Activated naive CD8-positive, alpha-beta T cell treated with anti-CD3 and anti-CD28 coated beads, Interleukin-2, amount 10 ng/mL, durations not matched to agents 7 days and 5 days (primary cell): ENCODE data around the gene GALNT1. TPM values are rescaled to one million over a fixed set of nuclear protein-coding genes. Genes with fewer than 3 reads are reported as not detected.

Experiments
- ATAC-seq: fragments of 150-1000 bp; cut with Tn5 transposase; one replicate; pipeline ENCODE4 v1.10.0; 2021; ENCODE audit warnings: low read depth, moderate library complexity
- POLR2A ChIA-PET: fragments of 350-600 bp; sonication (Branson Sonifier 250); formaldehyde crosslinking; loops from one replicate; lab custom pipeline; 2021; ENCODE audit warnings: antibody characterized with exemption; lab: Charles Lee
- DNase-seq: peaks from one replicate; pipeline ENCODE4 v3.0.0; 2021
- H3K27ac Mint-ChIP-seq: one replicate; pipeline ENCODE4 v1.8.0; 2022; ENCODE audit warnings: mild to moderate bottlenecking, mixed read lengths
- H3K27me3 Mint-ChIP-seq: one replicate; pipeline ENCODE4 v1.8.0; 2022; ENCODE audit warnings: mild to moderate bottlenecking, moderate library complexity, mixed read lengths
- H3K36me3 Mint-ChIP-seq: one replicate; pipeline ENCODE4 v1.8.0; 2021; ENCODE audit warnings: mild to moderate bottlenecking, mixed read lengths
- H3K4me1 Mint-ChIP-seq: one replicate; pipeline ENCODE4 v1.8.0; 2021; ENCODE audit warnings: mixed read lengths
- H3K4me3 Mint-ChIP-seq: one replicate; pipeline ENCODE4 v1.8.0; 2022; ENCODE audit warnings: mild to moderate bottlenecking, moderate library complexity, mixed read lengths
- H3K9me3 Mint-ChIP-seq: one replicate; pipeline ENCODE4 v1.8.0; 2021; ENCODE audit warnings: mixed read lengths
- total RNA-seq, 2 experiments: library from RNA; stranded (reverse); gene quantifications; one replicate each; pipeline ENCODE4 v1.2.3, GENCODE V29; 2021

Gene GALNT1
- total RNA-seq, 2 experiments from 2014 or later: 33.1 to 38.3 TPM

DNA sequence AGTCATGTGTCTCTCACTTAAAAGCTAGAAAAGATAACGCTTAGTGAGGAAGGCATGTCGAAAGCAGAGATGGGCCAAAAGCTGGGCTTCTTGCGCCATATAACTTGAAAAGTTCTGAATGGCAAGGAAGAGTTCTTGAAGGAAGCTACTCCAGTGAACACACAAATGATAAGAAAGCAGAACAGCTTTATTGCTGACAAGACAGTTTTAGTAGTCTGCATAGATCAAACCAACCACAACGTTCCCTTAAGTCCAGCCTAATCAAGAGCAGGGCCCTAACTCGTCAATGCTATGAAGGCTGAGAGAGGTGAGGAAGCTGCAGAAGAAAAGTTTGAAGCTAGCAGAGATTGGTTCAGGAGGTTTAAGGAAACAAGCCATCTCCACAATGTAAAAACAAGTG lies 55.7 kb downstream of the GALNT1 start:
- Mint-ChIP-seq H3K9me3 (peaks cover 8% of the 10 kb centered on the region), H3K27ac (no peak overlapping the region), H3K4me3 (no peak overlapping the region), H3K4me1 (no peaks in the 10 kb centered on the region), H3K27me3 (no peaks in the 10 kb centered on the region), H3K36me3 (peaks cover 11% of the 10 kb centered on the region)
- DNase-seq: no peak
- no peak for ATAC-seq
- POLR2A ChIA-PET: no interaction called here

- DNase-seq (no peak), ATAC-seq (no peak)
- no peaks in the 10 kb centered on the region for H3K27me3 Mint-ChIP-seq
- H3K27ac Mint-ChIP-seq: no peak overlapping the region
- H3K9me3 Mint-ChIP-seq: peaks cover 12% of the 10 kb centered on the region
- H3K4me3 Mint-ChIP-seq: no peak overlapping the region
- POLR2A ChIA-PET: no interaction called here
- no peaks in the 10 kb centered on the region for H3K4me1 Mint-ChIP-seq
- H3K36me3 Mint-ChIP-seq: peaks cover 14% of the 10 kb centered on the region
These were observed 57.8 kb downstream of the GALNT1 start for GRCh38 chr18:35639296-35639695.

DNA sequence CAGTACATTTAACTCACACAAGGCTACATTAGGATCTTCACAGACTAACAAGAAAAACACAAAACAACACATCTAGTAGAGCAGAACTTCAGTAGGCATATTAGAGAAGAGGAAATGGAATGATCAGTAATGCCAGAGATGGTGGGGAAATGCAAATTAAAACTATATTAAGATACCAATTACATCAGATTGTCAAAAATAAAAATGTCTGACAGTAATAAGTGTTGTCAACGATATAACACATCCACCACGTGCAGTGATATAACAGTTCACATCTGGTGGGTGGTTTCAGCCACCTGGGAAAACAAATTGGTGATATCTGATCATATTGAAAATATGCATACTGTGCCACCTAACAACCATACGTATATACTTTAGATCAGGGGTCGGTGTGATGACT lies 59.9 kb downstream of the GALNT1 start:
- no peak for ATAC-seq
- no peak for DNase-seq
- Mint-ChIP-seq H3K27me3 (no peaks in the 10 kb centered on the region), H3K4me1 (no peaks in the 10 kb centered on the region), H3K9me3 (peaks cover 9% of the 10 kb centered on the region), H3K27ac (no peak overlapping the region), H3K36me3 (peaks cover 16% of the 10 kb centered on the region), H3K4me3 (no peak overlapping the region)
- POLR2A ChIA-PET: no interaction called here

GRCh38 chr18:35641916-35642315 lies 60.4 kb downstream of the GALNT1 start:
- H3K4me3 Mint-ChIP-seq: no peak overlapping the region
- ATAC-seq: no peak
- no peak overlapping the region for H3K27ac Mint-ChIP-seq
- no peak for DNase-seq
- no peaks in the 10 kb centered on the region for H3K27me3 Mint-ChIP-seq
- POLR2A ChIA-PET: no interaction called here
- no peaks in the 10 kb centered on the region for H3K4me1 Mint-ChIP-seq
- peaks cover 17% of the 10 kb centered on the region for H3K36me3 Mint-ChIP-seq
- H3K9me3 Mint-ChIP-seq: peaks cover 7% of the 10 kb centered on the region

- Mint-ChIP-seq H3K4me1 (no peaks in the 10 kb centered on the region), H3K27me3 (no peaks in the 10 kb centered on the region), H3K36me3 (peaks cover 17% of the 10 kb centered on the region), H3K9me3 (peaks cover 6% of the 10 kb centered on the region), H3K27ac (no peak overlapping the region), H3K4me3 (no peak overlapping the region)
- POLR2A ChIA-PET: no interaction called here
- ATAC-seq (no peak), DNase-seq (no peak)
These were observed 61.3 kb downstream of the GALNT1 start for GRCh38 chr18:35642802-35643201.

- no peak for ATAC-seq
- no peak overlapping the region for H3K4me3 Mint-ChIP-seq
- H3K27me3 Mint-ChIP-seq: no peaks in the 10 kb centered on the region
- POLR2A ChIA-PET: no interaction called here
- H3K27ac Mint-ChIP-seq: no peak overlapping the region
- H3K36me3 Mint-ChIP-seq: peaks cover 17% of the 10 kb centered on the region
- no peak for DNase-seq
- H3K4me1 Mint-ChIP-seq: no peaks in the 10 kb centered on the region
- peaks cover 5% of the 10 kb centered on the region for H3K9me3 Mint-ChIP-seq
These were observed 64.9 kb downstream of the GALNT1 start for GRCh38 chr18:35646449-35646848.

DNA sequence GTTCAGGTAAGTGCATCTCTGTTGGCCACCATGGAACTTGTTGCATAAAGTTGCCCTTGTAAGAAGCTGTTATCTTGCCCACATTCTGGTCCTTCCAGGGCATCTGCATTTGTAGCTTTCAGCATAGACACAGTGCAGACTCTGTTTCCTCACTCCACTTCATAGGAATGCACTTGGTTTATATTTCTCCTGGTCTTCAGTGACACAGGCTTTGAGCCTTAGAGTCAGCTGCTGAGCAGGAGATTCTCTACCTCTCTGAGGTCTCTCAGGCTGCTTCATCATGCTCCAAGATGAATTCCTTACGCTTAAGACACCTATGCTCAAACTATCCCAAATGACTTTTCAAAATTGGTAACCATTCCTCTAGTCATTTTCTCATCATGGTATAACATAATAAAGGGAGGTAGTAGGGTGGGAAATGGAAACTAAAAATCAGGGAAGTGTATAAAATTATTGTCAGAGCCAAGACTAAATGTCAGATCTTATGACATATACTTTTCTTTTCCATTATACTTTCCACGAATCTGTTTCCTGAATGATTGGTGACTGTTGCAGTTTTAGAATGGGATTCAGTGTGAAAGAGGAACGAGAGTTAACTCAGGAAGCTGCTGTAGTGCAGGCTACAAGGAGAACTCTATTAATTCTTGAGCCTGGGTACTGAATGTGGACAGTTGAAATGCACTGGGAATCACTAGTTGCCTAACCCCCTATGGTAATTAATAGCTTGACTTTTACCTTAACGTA lies 72.0 kb downstream of the GALNT1 start:
- Mint-ChIP-seq H3K27me3 (no peaks in the 10 kb centered on the region), H3K9me3 (peaks cover 1% of the 10 kb centered on the region), H3K4me1 (no peaks in the 10 kb centered on the region), H3K27ac (no peak overlapping the region), H3K36me3 (peaks cover 4% of the 10 kb centered on the region), H3K4me3 (no peak overlapping the region)
- no peak for DNase-seq
- no peak for ATAC-seq
- POLR2A ChIA-PET: no interaction called here

GRCh38 chr18:35658112-35658511 lies 76.6 kb downstream of the GALNT1 start:
- POLR2A ChIA-PET: no interaction called here
- no peak overlapping the region for H3K4me3 Mint-ChIP-seq
- H3K36me3 Mint-ChIP-seq: peaks cover 7% of the 10 kb centered on the region
- peaks cover 2% of the 10 kb centered on the region for H3K9me3 Mint-ChIP-seq
- DNase-seq (no peak), ATAC-seq (no peak)
- no peaks in the 10 kb centered on the region for H3K27me3 Mint-ChIP-seq
- no peak overlapping the region for H3K27ac Mint-ChIP-seq
- peaks cover 6% of the 10 kb centered on the region for H3K4me1 Mint-ChIP-seq

DNA sequence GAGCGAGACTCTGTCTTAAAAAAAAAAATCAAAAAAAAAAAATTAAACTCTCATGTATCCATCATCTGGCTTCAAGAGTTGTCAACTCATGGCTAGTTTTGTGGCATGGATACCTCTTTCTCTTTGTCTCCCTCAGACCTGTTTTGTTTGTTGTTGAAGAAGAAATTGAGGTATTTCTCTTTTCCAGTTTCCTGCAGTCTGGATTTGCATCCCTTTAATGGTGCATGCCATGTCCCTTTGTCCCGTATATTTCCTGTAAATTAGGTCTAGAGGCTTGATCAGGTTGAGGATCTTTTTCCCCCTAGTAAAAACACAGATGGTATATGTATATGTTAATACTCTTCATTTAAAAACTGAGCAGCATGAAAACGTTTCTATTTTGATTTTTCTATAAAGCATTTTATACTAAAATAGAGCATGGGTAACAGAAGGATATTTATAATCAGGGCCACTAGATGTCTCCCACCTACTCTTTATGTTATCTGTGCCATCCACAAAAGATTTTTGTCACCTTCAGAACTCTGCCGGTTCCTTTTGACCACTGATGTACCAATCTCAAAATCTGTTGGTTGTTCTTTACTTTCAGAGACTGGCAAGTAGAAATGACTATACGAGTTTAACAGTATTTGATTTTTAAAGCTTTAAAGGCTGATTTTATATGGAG lies 80.1 kb downstream of the GALNT1 start:
- H3K4me1 Mint-ChIP-seq: peaks cover 6% of the 10 kb centered on the region
- H3K27me3 Mint-ChIP-seq: no peaks in the 10 kb centered on the region
- no peak for DNase-seq
- no peak for ATAC-seq
- H3K27ac Mint-ChIP-seq: no peak overlapping the region
- peaks cover 2% of the 10 kb centered on the region for H3K9me3 Mint-ChIP-seq
- POLR2A ChIA-PET: no interaction called here
- H3K36me3 Mint-ChIP-seq: peaks cover 32% of the 10 kb centered on the region
- H3K4me3 Mint-ChIP-seq: no peak overlapping the region

DNA sequence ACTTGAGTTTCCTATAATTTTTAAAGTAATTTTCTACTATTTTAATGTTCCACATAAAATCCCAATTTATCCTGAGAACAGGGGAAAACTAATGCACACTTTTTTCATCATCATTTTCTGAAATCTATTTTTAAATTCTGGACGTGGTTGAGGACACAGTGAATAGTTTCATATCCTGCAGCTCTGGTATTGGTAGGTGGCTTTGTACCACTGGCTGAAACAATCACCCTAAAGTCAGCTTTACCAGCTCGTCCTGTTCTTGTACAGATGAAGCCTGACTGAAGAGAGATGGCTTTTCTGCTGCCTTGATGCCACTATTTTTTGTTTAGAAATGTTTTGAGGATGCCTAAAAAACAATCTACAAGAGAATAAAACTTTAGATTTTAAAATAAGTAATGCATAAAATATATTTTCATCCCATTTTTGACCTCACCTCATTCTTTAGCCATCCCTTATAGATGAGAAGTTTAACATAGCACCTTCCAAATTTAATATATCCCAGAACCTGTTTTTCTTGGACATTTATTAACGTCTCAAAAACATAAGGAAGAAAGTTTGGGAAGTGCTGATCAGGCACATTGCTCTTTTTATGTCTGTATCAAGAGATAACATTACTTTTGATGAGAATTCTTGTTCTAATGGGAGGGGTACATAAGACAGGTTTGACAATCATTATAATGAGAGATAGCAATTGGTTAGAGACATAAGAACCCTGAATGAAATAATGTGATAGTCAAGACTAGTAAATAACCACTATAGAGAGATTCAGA lies 80.9 kb downstream of the GALNT1 start:
- H3K27me3 Mint-ChIP-seq: no peaks in the 10 kb centered on the region

GRCh38 chr18:35671966-35672603 lies 90.5 kb downstream of the GALNT1 start:
- POLR2A ChIA-PET: no interaction called here
- H3K36me3 Mint-ChIP-seq: peaks cover 11% of the 10 kb centered on the region

More for the DNA sequence above, 80.9 kb downstream of the GALNT1 start:
- Mint-ChIP-seq H3K36me3 (peaks cover 38% of the 10 kb centered on the region), H3K4me3 (no peak overlapping the region), H3K9me3 (peaks cover 2% of the 10 kb centered on the region), H3K4me1 (peaks cover 6% of the 10 kb centered on the region), H3K27ac (no peak overlapping the region)
- ATAC-seq (no peak), DNase-seq (no peak)
- POLR2A ChIA-PET: no interaction called here

DNA sequence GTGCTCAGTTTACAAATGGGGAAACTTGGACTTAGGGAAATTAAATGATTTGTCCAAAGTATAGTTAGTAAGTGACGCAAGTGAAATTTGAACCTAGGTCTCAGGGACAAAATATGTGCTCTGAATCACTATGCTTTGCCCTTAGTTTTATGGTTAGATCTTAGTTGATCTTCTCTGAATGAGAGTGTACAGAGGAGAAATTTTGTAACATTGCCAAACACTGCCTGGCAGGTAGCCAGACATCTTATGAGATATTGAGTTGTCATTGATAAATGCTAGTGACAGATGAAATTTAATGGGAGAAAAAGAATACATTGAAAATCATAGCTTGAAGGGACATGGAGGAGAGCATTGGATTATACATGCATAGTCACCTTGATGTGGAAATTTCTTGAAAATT lies 91.4 kb downstream of the GALNT1 start:
- H3K4me1 Mint-ChIP-seq: no peaks in the 10 kb centered on the region
- H3K9me3 Mint-ChIP-seq: no peaks in the 10 kb centered on the region
- no peaks in the 10 kb centered on the region for H3K27me3 Mint-ChIP-seq
- H3K27ac Mint-ChIP-seq: no peak overlapping the region
- no peak overlapping the region for H3K4me3 Mint-ChIP-seq
- ATAC-seq (no peak), DNase-seq (no peak)
- H3K36me3 Mint-ChIP-seq: peaks cover 3% of the 10 kb centered on the region
- POLR2A ChIA-PET: no interaction called here

More at GRCh38 chr18:35671966-35672603, 90.5 kb downstream of the GALNT1 start:
- no peaks in the 10 kb centered on the region for H3K4me1 Mint-ChIP-seq
- ATAC-seq (no peak), DNase-seq (no peak)
- H3K9me3 Mint-ChIP-seq: no peaks in the 10 kb centered on the region
- H3K27ac Mint-ChIP-seq: no peak overlapping the region
- no peak overlapping the region for H3K4me3 Mint-ChIP-seq
- no peaks in the 10 kb centered on the region for H3K27me3 Mint-ChIP-seq

- Mint-ChIP-seq H3K27ac (no peak overlapping the region), H3K4me1 (no peaks in the 10 kb centered on the region), H3K36me3 (peaks cover 2% of the 10 kb centered on the region), H3K27me3 (no peaks in the 10 kb centered on the region), H3K4me3 (no peak overlapping the region), H3K9me3 (no peaks in the 10 kb centered on the region)
- no peak for DNase-seq
- POLR2A ChIA-PET: no interaction called here
- ATAC-seq: no peak
These were observed 92.1 kb downstream of the GALNT1 start for GRCh38 chr18:35673682-35674081.
